ENCODE data around the gene EXOSC2.

DNA sequence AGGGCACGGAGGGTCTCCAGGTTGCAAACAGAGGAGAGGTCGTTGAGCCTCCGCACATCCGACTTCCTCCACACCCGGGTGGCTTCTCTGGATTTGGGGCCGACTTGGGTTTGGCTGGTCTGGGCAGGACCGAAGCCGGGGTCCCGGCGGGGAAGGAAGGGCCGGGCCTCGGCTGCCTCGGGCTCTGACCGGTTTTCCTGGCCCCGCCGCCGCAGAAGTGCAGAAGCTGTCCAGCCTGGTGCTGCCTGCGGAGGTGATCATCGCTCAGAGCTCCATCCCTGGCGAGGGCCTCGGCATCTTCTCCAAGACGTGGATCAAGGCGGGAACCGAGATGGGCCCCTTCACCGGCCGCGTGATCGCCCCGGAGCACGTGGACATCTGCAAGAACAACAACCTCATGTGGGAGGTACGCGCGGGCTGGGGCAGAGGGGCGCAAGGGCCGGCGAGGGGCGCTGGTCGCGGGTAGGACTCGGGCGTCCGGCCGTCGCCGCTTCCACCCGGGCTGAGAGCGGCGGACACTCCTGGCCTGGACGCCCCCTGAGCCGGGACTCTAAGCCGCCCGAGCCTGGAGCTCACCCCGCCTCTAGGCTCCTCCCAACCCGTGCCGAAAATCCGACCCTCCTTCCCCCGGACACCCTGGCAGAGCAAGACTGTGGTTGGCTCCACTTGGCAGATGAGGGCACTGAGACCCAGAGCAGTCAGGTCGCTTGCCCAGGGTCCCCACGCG is 27.0 kb upstream of the EXOSC2 start:
- TF ChIP-seq, protein P1, sequence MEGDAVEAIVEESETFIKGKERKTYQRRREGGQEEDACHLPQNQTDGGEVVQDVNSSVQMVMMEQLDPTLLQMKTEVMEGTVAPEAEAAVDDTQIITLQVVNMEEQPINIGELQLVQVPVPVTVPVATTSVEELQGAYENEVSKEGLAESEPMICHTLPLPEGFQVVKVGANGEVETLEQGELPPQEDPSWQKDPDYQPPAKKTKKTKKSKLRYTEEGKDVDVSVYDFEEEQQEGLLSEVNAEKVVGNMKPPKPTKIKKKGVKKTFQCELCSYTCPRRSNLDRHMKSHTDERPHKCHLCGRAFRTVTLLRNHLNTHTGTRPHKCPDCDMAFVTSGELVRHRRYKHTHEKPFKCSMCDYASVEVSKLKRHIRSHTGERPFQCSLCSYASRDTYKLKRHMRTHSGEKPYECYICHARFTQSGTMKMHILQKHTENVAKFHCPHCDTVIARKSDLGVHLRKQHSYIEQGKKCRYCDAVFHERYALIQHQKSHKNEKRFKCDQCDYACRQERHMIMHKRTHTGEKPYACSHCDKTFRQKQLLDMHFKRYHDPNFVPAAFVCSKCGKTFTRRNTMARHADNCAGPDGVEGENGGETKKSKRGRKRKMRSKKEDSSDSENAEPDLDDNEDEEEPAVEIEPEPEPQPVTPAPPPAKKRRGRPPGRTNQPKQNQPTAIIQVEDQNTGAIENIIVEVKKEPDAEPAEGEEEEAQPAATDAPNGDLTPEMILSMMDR (IDR thresholded peaks at IDR 0.05), result no peak
- no peak for TF ChIP-seq POLR2A (IDR thresholded peaks at IDR 0.05)

Measured in uterus (tissue), 2 donors.